ENCODE measurements around the gene GPANK1. TPM values are rescaled to one million over a fixed set of nuclear protein-coding genes. Genes with fewer than 3 reads are reported as not detected.

GPANK1 gene
- total and polyA plus RNA-seq, 9 of the 15 experiments (the other 6 are each of a cell fraction or from before 2014, with no cell fraction given) = 32.2 to 111 (median 46.3) TPM

- no peak for TF ChIP-seq ETV6 (IDR thresholded peaks at IDR 0.05; ENCODE audit: borderline replicate concordance in 1 of 2, low read depth in 2 of 2, low read length in 1 of 2)
- 0 out of 2 replicates have a peak, but pooled peaks have one; percentile 28 for TF ChIP-seq ETV6 (CRISPR knock-in tag; IDR thresholded peaks at IDR 0.05; ENCODE audit: borderline replicate concordance)
- peak; percentile 95; the same call in 1 of the 2 replicates for TF ChIP-seq FOXK1 (CRISPR knock-in tag; IDR thresholded peaks at IDR 0.05; ENCODE audit: borderline replicate concordance)
- TF ChIP-seq ZNF431 (CRISPR knock-in tag; IDR thresholded peaks at IDR 0.05) = 0 out of 2 replicates have a peak, but pooled peaks have one; percentile 61
- peak in 1 of 2 experiments; percentile 3; a peak in 1 of 4 replicates for TF ChIP-seq SIX5 (IDR thresholded peaks at IDR 0.05; ENCODE audit: borderline replicate concordance in 1 of 2, insufficient read depth in 1 of 2, low read depth in 1 of 2, low read length in 2 of 2)
- TF ChIP-seq RUNX1 (IDR thresholded peaks at IDR 0.05; ENCODE audit: low read depth) = peak; percentile 63
- TF ChIP-seq MYC (IDR thresholded peaks at IDR 0.05; ENCODE audit: low read depth, low read length) = peak; percentile 94
- TF ChIP-seq MYC (CRISPR knock-in tag; IDR thresholded peaks at IDR 0.05; ENCODE audit: borderline replicate concordance, low read depth) = peak; percentile 53; the same call in 1 of the 2 replicates
- no peak for TF ChIP-seq CLOCK (CRISPR knock-in tag; IDR thresholded peaks at IDR 0.05; ENCODE audit: borderline replicate concordance)
- TF ChIP-seq IFI16 (CRISPR knock-in tag; IDR thresholded peaks at IDR 0.05) = 0 out of 2 replicates have a peak, but pooled peaks have one; percentile 9
- TF ChIP-seq ESRRA (IDR thresholded peaks at IDR 0.05; ENCODE audit: borderline replicate concordance, low read depth) = peak; percentile 97; the same call in 1 of the 2 replicates
- TF ChIP-seq CUX1 (CRISPR knock-in tag; IDR thresholded peaks at IDR 0.05) = no peak
- TF ChIP-seq RFX1 (IDR thresholded peaks at IDR 0.05) = no peak
- no peak for TF ChIP-seq SMAD4 (CRISPR knock-in tag; conservative IDR thresholded peaks at IDR 0.05)
- no peak for TF ChIP-seq SRSF1 (IDR thresholded peaks at IDR 0.05; ENCODE audit: low read depth, low read length)
These were observed at the start of gene GPANK1 (continued) for GRCh38 chr6:31664790-31665500.
